WTC11 (cell line): Measurements from ENCODE around the gene XKR8.

Source experiments
- ARID4B ChIP-seq: sonication (generic); formaldehyde crosslinking; IDR thresholded peaks from 2 replicates; pipeline ENCODE4 v1.8.0; 2023; ENCODE audit warnings: missing genetic modification reagents, mild to moderate bottlenecking, borderline replicate concordance
- ATF2 ChIP-seq: sonication (generic); formaldehyde crosslinking; IDR thresholded peaks from 2 replicates; pipeline ENCODE4 v1.8.1; 2022; ENCODE audit warnings: low read depth, missing genetic modification reagents, borderline replicate concordance
- CREB1 ChIP-seq: sonication (generic); formaldehyde crosslinking; IDR thresholded peaks from 2 replicates; pipeline ENCODE4 v1.8.0; 2023; ENCODE audit warnings: mild to moderate bottlenecking, missing genetic modification reagents
- CTCF ChIP-seq: fragments of 200-600 bp; IDR thresholded peaks from 2 replicates; pipeline ENCODE4 v1.8.0; 2022; ENCODE audit warnings: antibody characterized with exemption
- ETV6 ChIP-seq: sonication (generic); formaldehyde crosslinking; IDR thresholded peaks from 2 replicates; pipeline ENCODE4 v1.8.1; 2022; ENCODE audit warnings: mild to moderate bottlenecking, missing genetic modification reagents
- NR2C2 ChIP-seq: sonication (generic); formaldehyde crosslinking; IDR thresholded peaks from 2 replicates; pipeline ENCODE4 v1.8.0; 2022; ENCODE audit warnings: mild to moderate bottlenecking, missing genetic modification reagents
- PRDM15 ChIP-seq: sonication (generic); formaldehyde crosslinking; IDR thresholded peaks from 2 replicates; pipeline ENCODE4 v1.8.0; 2022; ENCODE audit warnings: missing genetic modification reagents
- SMAD3 ChIP-seq: sonication (generic); formaldehyde crosslinking; IDR thresholded peaks from 2 replicates; pipeline ENCODE4 v1.8.0; 2022; ENCODE audit warnings: missing genetic modification reagents, mild to moderate bottlenecking, borderline replicate concordance
- SP1 ChIP-seq: sonication (generic); formaldehyde crosslinking; conservative IDR thresholded peaks from 2 replicates; pipeline ENCODE4 v1.8.1; 2022; ENCODE audit warnings: missing genetic modification reagents
- ZNF121 ChIP-seq: sonication (generic); formaldehyde crosslinking; IDR thresholded peaks from 2 replicates; pipeline ENCODE4 v1.8.0; 2023; ENCODE audit warnings: missing genetic modification reagents
- ZNF219 ChIP-seq: sonication (generic); formaldehyde crosslinking; IDR thresholded peaks from 2 replicates; pipeline ENCODE4 v1.8.0; 2023; ENCODE audit warnings: missing genetic modification reagents, mild to moderate bottlenecking, borderline replicate concordance
- ZNF416 ChIP-seq: fragments of 250-450 bp; sonication (Bioruptor Pico); IDR thresholded peaks from 2 replicates; pipeline ENCODE4 v1.9.0; 2021; ENCODE audit warnings: mild to moderate bottlenecking, inconsistent platforms
- TF ChIP-seq, protein P1 (sequence below): sonication (generic); formaldehyde crosslinking; IDR thresholded peaks from 2 replicates; pipeline ENCODE4 v1.8.0; 2022; ENCODE audit warnings: mild to moderate bottlenecking, missing genetic modification reagents
- TF ChIP-seq, protein P2 (sequence below): sonication (generic); formaldehyde crosslinking; IDR thresholded peaks from 2 replicates; pipeline ENCODE4 v1.8.1; 2023; ENCODE audit warnings: mild to moderate bottlenecking, missing genetic modification reagents, moderate library complexity

GRCh38 chr1:27967884-27968466 lies 8.2 kb downstream of the XKR8 start:
- TF ChIP-seq CTCF (no peak), ETV6 (CRISPR knock-in tag) (no peak), NR2C2 (CRISPR knock-in tag) (no peak), ZNF219 (CRISPR knock-in tag) (no peak), SP1 (no peak), ZNF416 (no peak), ATF2 (CRISPR knock-in tag) (no peak), PRDM15 (CRISPR knock-in tag) (no peak), CREB1 (CRISPR knock-in tag) (no peak), SMAD3 (CRISPR knock-in tag) (no peak), ARID4B (CRISPR knock-in tag) (no peak), ZNF121 (CRISPR knock-in tag) (no peak)
- TF ChIP-seq, protein P1, sequence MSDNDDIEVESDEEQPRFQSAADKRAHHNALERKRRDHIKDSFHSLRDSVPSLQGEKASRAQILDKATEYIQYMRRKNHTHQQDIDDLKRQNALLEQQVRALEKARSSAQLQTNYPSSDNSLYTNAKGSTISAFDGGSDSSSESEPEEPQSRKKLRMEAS (CRISPR knock-in tag): no peak
- TF ChIP-seq, protein P2, sequence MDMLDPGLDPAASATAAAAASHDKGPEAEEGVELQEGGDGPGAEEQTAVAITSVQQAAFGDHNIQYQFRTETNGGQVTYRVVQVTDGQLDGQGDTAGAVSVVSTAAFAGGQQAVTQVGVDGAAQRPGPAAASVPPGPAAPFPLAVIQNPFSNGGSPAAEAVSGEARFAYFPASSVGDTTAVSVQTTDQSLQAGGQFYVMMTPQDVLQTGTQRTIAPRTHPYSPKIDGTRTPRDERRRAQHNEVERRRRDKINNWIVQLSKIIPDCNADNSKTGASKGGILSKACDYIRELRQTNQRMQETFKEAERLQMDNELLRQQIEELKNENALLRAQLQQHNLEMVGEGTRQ: no peak
